Right lobe of liver (tissue), 6 donors: ENCODE measurements around the gene RAB32. TPM values are rescaled to one million over a fixed set of nuclear protein-coding genes. Genes with fewer than 3 reads are reported as not detected.
A peak's percentile ranks its signal among the peaks of the same experiment; 100 is the strongest.

Experiments used
- ATAC-seq, 4 donors: fragments of 200-7000 bp; cut with Tn5 transposase; one replicate each; pipeline ENCODE4 v1.9.1; 2020; ENCODE audit warnings: mild to moderate bottlenecking in 4 of 4, moderate library complexity in 4 of 4
- DNase-seq, 3 donors: peaks; one replicate each; pipeline ENCODE4 v3.0.0-alpha.2; 2020
- H3K27ac ChIP-seq, 3 donors: fragments of 200-600 bp; one replicate each; pipeline ENCODE4 v1.8.0; 2022
- H3K27me3 ChIP-seq, 2 donors: fragments of 200-600 bp; one replicate each; pipeline ENCODE4 v1.8.0; 2022
- H3K36me3 ChIP-seq, 4 donors: fragments of 200-600 bp; sonication (generic) in 1 of 4; one replicate each; pipeline versions ENCODE4 v1.5.1 to v1.8.0; 2017 to 2022; ENCODE audit warnings: control low read depth in 1 of 4
- H3K4me1 ChIP-seq, 4 donors: fragments of 200-600 bp; sonication (generic) in 1 of 4; one replicate each; pipeline versions ENCODE4 v1.5.1 to v1.8.0; 2017 to 2022; ENCODE audit warnings: control low read depth in 1 of 4
- H3K4me3 ChIP-seq, 3 donors: fragments of 200-600 bp; one replicate each; pipeline ENCODE4 v1.8.0; 2022
- H3K9me3 ChIP-seq, 4 donors: fragments of 200-600 bp; sonication (generic) in 1 of 4; one replicate each; pipeline versions ENCODE4 v1.5.1 to v1.8.0; 2017 to 2022; ENCODE audit warnings: control low read depth in 1 of 4
- POLR2A ChIP-seq: fragments of 450-650 bp; IDR thresholded peaks from one replicate; pipeline ENCODE4 v1.6.1; 2017; ENCODE audit warnings: antibody characterized with exemption, mild to moderate bottlenecking
- WGBS: methylation state at CpG from one replicate; pipeline ENCODE4 v1.1.6; 2018; ENCODE audit warnings: low coverage, low lambda C conversion rate; ENCODE audit not compliant: insufficient coverage; ENCODE audit errors: missing lambda C conversion rate; 5-methylcytosine and 5-hydroxymethylcytosine counted together
- intact Hi-C, 2 donors: fragments of 100-400 bp; cut with DNase I; formaldehyde crosslinking; loops; one replicate each; pipeline versions ENCODE4 v1.11.2 to v1.14.1; 2022
- total RNA-seq, 6 experiments: library from RNA; depleted of rRNA in 2 of 6; stranded (reverse); fragments of >200 nt in 2 of 6; fragmentation: NEBNext Ultra II Directional in 3 of 6; extraction: Animal tissue kit (Norgen Biotek cat#: 25700) in 3 of 6; gene quantifications; one replicate each; pipeline versions ENCODE4 v1.1.0 to v1.2.4, GENCODE V29; 2016 to 2023
- TF ChIP-seq, protein P1 (sequence below), 4 donors: fragments of 200-600 bp in 3 of 4; fragments of 450-650 bp in 1 of 4; IDR thresholded peaks; one replicate each; pipeline versions ENCODE4 v1.5.1 to v1.8.0; 2016 to 2022; ENCODE audit warnings: antibody characterized with exemption in 4 of 4, mild to moderate bottlenecking in 2 of 4
- donor health status: DM: no; HTN: yes; CAD: no.
- donor health status: DM: no; HTN: no; CAD: no.
- donor health status: DM: no; HTN: no; CAD: no.
- donor health status: DM: no; HTN: yes; CAD: no.
- donor health status: DM: no; HTN: yes; CAD: no.

Gene RAB32
- total RNA-seq, 6 experiments from 2014 or later, result 12.7 to 55.1 (median 29.2) TPM

DNA sequence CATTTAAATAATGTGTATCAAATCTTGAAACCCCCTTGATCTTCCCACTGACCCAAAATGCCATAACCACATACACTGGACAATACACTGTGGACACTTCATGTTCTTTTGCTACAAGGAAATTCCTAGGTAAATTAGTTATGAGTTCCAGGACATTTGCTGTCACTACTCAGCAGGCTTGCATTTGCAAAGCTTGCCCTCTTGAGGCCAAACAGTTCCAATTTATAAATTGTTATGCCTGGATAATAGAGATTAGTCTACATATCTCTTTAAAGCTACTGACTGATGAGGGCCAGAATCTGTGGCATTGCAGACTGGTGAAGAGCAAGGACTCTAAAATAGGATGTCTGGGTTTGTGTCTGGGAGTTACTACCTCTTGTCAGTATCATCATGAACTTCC, 17.4 kb upstream of the RAB32 start:
- H3K36me3 ChIP-seq, result no peaks in the 10 kb centered on the region
- intact Hi-C loops, result no loop called here
- ATAC-seq (no peak), DNase-seq (no peak)
- no peak overlapping the region for H3K4me3 ChIP-seq
- H3K27ac ChIP-seq, result no peak overlapping the region
- no peak for TF ChIP-seq POLR2A
- TF ChIP-seq, protein P1, sequence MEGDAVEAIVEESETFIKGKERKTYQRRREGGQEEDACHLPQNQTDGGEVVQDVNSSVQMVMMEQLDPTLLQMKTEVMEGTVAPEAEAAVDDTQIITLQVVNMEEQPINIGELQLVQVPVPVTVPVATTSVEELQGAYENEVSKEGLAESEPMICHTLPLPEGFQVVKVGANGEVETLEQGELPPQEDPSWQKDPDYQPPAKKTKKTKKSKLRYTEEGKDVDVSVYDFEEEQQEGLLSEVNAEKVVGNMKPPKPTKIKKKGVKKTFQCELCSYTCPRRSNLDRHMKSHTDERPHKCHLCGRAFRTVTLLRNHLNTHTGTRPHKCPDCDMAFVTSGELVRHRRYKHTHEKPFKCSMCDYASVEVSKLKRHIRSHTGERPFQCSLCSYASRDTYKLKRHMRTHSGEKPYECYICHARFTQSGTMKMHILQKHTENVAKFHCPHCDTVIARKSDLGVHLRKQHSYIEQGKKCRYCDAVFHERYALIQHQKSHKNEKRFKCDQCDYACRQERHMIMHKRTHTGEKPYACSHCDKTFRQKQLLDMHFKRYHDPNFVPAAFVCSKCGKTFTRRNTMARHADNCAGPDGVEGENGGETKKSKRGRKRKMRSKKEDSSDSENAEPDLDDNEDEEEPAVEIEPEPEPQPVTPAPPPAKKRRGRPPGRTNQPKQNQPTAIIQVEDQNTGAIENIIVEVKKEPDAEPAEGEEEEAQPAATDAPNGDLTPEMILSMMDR (IDR thresholded peaks at IDR 0.05), result no peak
- H3K9me3 ChIP-seq, result no peaks in the 10 kb centered on the region
- no peaks in the 10 kb centered on the region for H3K27me3 ChIP-seq
- H3K4me1 ChIP-seq, result no peaks in the 10 kb centered on the region

DNA sequence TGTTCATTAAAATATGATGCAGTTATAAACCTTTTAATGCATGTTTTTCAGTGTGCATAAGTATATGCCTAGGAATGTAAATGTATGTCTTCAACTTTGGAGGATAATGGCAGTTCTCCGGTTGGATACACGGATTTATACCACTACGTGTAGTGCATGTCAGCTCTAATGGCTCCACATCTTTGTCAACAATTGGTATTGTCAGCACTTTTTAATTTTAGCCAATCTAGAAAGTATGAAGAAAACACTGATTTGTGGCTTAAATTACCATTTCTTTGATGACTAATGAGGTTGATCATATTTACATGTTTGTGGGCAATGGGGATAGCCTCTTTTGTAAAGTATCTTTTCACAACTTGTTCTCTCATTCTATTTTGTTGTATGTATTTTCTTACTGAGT, 10.9 kb upstream of the RAB32 start:
- no peak for ATAC-seq
- Histone ChIP-seq H3K27ac (no peak overlapping the region), H3K9me3 (no peaks in the 10 kb centered on the region), H3K4me3 (no peak overlapping the region), H3K4me1 (no peaks in the 10 kb centered on the region), H3K36me3 (no peaks in the 10 kb centered on the region), H3K27me3 (no peaks in the 10 kb centered on the region)
- 83% methylated on average over 3 of the region's 3 CpGs for WGBS
- intact Hi-C loops, result no loop called here
- DNase-seq, result no peak
- TF ChIP-seq, protein P1 (IDR thresholded peaks at IDR 0.05), result no peak
- TF ChIP-seq POLR2A, result no peak

DNA sequence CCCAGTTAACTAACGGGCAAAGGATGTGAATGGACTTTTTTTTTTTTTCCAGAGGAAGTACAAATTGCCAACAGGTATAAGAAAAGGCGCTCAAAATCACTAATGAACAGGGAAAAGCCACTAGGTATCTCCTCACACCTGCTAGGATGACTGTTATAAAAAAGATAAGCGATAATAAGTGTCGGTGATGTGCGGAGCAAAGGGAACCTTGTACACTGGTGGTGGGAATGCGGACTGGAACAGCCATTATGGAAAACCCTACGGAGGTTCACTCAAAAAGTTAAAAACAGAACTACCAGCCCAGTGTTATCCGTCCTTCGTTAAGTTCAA, 787 bp upstream of the RAB32 start:
- H3K4me1 ChIP-seq, result peaks cover 0 to 24% (median 11%) of the 10 kb centered on the region in 4 donors
- H3K9me3 ChIP-seq, result no peaks in the 10 kb centered on the region
- no peaks in the 10 kb centered on the region for H3K36me3 ChIP-seq
- DNase-seq, result no peak
- intact Hi-C loops, result no loop called here
- TF ChIP-seq, protein P1 (IDR thresholded peaks at IDR 0.05), result no peak
- TF ChIP-seq POLR2A, result no peak
- H3K27ac ChIP-seq, result peak overlapping the region; percentile 79 to 89 (median 88)
- H3K27me3 ChIP-seq, result no peaks in the 10 kb centered on the region
- WGBS, result 64% methylated on average over 9 of the region's 9 CpGs
- H3K4me3 ChIP-seq, result peak overlapping the region; percentile 39 to 80 (median 49)
- ATAC-seq, result no peak

DNA sequence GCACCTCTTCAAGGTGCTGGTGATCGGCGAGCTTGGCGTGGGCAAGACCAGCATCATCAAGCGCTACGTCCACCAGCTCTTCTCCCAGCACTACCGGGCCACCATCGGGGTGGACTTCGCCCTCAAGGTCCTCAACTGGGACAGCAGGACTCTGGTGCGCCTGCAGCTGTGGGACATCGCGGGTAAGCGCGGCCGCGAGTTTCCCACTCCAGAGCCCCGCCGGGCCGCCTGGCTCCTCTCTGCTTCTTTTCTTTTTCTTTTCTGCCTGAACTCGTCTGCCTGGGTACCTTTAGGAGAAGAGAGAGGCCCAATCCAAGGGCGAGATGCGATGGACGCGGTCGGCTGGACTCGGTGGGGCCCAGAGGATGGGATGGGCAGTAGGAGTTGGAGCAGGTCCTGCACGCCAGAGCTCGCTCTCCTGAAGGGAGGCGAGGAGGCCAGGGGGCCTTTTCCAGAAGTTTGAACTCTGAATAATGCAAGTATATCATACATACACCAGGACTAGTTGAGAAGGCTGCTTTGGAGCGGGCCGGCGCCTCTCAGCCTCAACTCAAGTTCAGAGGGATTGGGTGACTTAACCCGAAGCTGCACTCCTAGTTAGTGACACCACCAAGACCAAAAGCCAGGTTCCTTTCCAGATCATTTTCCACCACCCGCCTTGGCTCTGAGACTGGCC, 445 bp downstream of the RAB32 start:
- Histone ChIP-seq H3K27ac (peak overlapping the region; percentile 77 to 98 (median 94)), H3K4me3 (peak overlapping the region; percentile 71 to 92 (median 80)), H3K27me3 (no peaks in the 10 kb centered on the region), H3K9me3 (no peaks in the 10 kb centered on the region), H3K4me1 (peaks cover 0 to 24% (median 11%) of the 10 kb centered on the region in 4 donors), H3K36me3 (no peaks in the 10 kb centered on the region)
- intact Hi-C loops, result no loop called here
- ATAC-seq (peak; percentile 59 to 78 (median 69)), DNase-seq (peak; percentile 76 to 90 (median 86))
- WGBS, result 3% methylated on average over 13 of the region's 33 CpGs
- TF ChIP-seq, protein P1 (IDR thresholded peaks at IDR 0.05), result no peak
- TF ChIP-seq POLR2A, result peak; percentile 61
